Gastroesophageal sphincter (tissue), 3 donors: ENCODE measurements around the gene TDRD3.

ENCODE experiments used
- CTCF ChIP-seq, 4 experiments: fragments of 200-600 bp in 2 of 4; fragments of 450-650 bp in 2 of 4; sonication (generic) in 1 of 4; IDR thresholded peaks; one replicate each; pipeline ENCODE4 v1.5.1; 2017 to 2019; ENCODE audit warnings: antibody characterized with exemption in 4 of 4, mild to moderate bottlenecking in 2 of 4, moderate library complexity in 2 of 4
- EP300 ChIP-seq: sonication (generic); formaldehyde crosslinking; IDR thresholded peaks from one replicate; pipeline ENCODE4 v1.6.1; 2017; ENCODE audit warnings: antibody characterized with exemption, mild to moderate bottlenecking

GRCh38 chr13:60482012-60482411 is 85.0 kb downstream of the TDRD3 start:
- TF ChIP-seq CTCF (IDR thresholded peaks at IDR 0.05) (no peak), EP300 (no peak)
